ENCODE results near the gene ZNF362. TPM values are rescaled to one million over a fixed set of nuclear protein-coding genes. Genes with fewer than 3 reads are reported as not detected.

ZNF362 gene
- polyA plus RNA-seq, 1 of the 3 experiments (the other 2 are of a cell fraction) = 17.1 TPM

GRCh38 chr1:33332357-33332789 lies 76.1 kb downstream of the ZNF362 start:
- H3K9ac ChIP-seq = no peak overlapping the region
- H3K4me2 ChIP-seq = no peak overlapping the region
- 82% methylated on average over 9 of the region's 10 CpGs for WGBS (ENCODE audit: low lambda C conversion rate)
- H3F3A ChIP-seq (replicated peaks; ENCODE audit: insufficient read depth) = peaks cover 28% of the 10 kb centered on the region
- H3K36me3 ChIP-seq (replicated peaks in 1 of 2; ENCODE audit: control insufficient read depth in 1 of 2, insufficient read depth in 2 of 2, low read length in 1 of 2) = peaks cover 71 to 82% of the 10 kb centered on the region in 2 experiments
- peaks cover 100% of the 10 kb centered on the region for H4K20me1 ChIP-seq (ENCODE audit: insufficient read depth)
- no peaks in the 10 kb centered on the region for H3K9me2 ChIP-seq
- CTCF ChIA-PET = no interaction called here
- no peak overlapping the region for H2AFZ ChIP-seq (ENCODE audit: low read depth)
- no peaks in the 10 kb centered on the region for H3K9me3 ChIP-seq
- POLR2A ChIA-PET = no interaction called here
- no peak for DNase-seq
- no peak overlapping the region for H3K4me3 ChIP-seq (ENCODE audit: low read depth in 2 of 2, low read length in 1 of 2)
- TF ChIP-seq EP300 (IDR thresholded peaks at IDR 0.05; ENCODE audit: borderline replicate concordance in 1 of 2, low read depth in 1 of 2, low read length in 1 of 2) (no peak), FOXM1 (IDR thresholded peaks at IDR 0.05; ENCODE audit: low read depth) (no peak), NFIC (IDR thresholded peaks at IDR 0.05; ENCODE audit: borderline replicate concordance) (peak; percentile 22; the same call in 1 of the 2 replicates), TCF12 (IDR thresholded peaks at IDR 0.05) (no peak)
- peak overlapping the region in 1 of 2 experiments; percentile 27; a peak in 2 of 4 replicates for H3K27ac ChIP-seq (ENCODE audit: low read depth in 2 of 2, low read length in 1 of 2)
- peaks cover 21 to 48% of the 10 kb centered on the region in 2 experiments; a peak in 3 of 4 replicates for H3K4me1 ChIP-seq (ENCODE audit: control insufficient read depth in 1 of 2, insufficient read depth in 2 of 2, low read depth in 1 of 2, low read length in 1 of 2)
- peaks cover 90% of the 10 kb centered on the region for H3K79me2 ChIP-seq (ENCODE audit: insufficient read depth)
- no peaks in the 10 kb centered on the region for H3K27me3 ChIP-seq (ENCODE audit: insufficient read depth)

GRCh38 chr1:33332881-33333280 lies 76.6 kb downstream of the ZNF362 start:
- H3K79me2 ChIP-seq (ENCODE audit: insufficient read depth) = peaks cover 93% of the 10 kb centered on the region
- TF ChIP-seq FOXM1 (IDR thresholded peaks at IDR 0.05; ENCODE audit: low read depth) (no peak), RFX5 (IDR thresholded peaks at IDR 0.05; ENCODE audit: low read length) (no peak), MXI1 (IDR thresholded peaks at IDR 0.05; ENCODE audit: low read depth, low read length) (no peak), USF2 (IDR thresholded peaks at IDR 0.05; ENCODE audit: borderline replicate concordance, low read depth, low read length) (no peak), RXRA (IDR thresholded peaks at IDR 0.05; ENCODE audit: borderline replicate concordance, low read depth) (no peak), SIN3A (IDR thresholded peaks at IDR 0.05; ENCODE audit: borderline replicate concordance, low read depth, low read length) (no peak), MAX (IDR thresholded peaks at IDR 0.05; ENCODE audit: low read depth) (no peak), USF1 (IDR thresholded peaks at IDR 0.05; ENCODE audit: borderline replicate concordance, low read depth) (no peak), EP300 (IDR thresholded peaks at IDR 0.05; ENCODE audit: borderline replicate concordance in 1 of 2, low read depth in 1 of 2, low read length in 1 of 2) (no peak), YY1 (IDR thresholded peaks at IDR 0.05; ENCODE audit: low read depth) (no peak), IRF3 (IDR thresholded peaks at IDR 0.05; ENCODE audit: low read depth, low read length) (no peak), TCF12 (IDR thresholded peaks at IDR 0.05) (no peak), FOSL2 (IDR thresholded peaks at IDR 0.05; ENCODE audit: borderline replicate concordance, low read depth) (no peak), ZBTB33 (IDR thresholded peaks at IDR 0.05; ENCODE audit: borderline replicate concordance, low read depth) (no peak), EZH2phosphoT487 (IDR thresholded peaks at IDR 0.05; ENCODE audit: borderline replicate concordance, low read depth) (no peak), SMC3 (IDR thresholded peaks at IDR 0.05; ENCODE audit: low read depth, low read length) (no peak), FOXJ3 (CRISPR knock-in tag; IDR thresholded peaks at IDR 0.05) (no peak), NRF1 (IDR thresholded peaks at IDR 0.05; ENCODE audit: low read depth, low read length) (no peak)
- ChIA-PET CTCF (interaction anchor here (0.6 kb wide), 1 partner anchor 138 kb away, joined by 3 read pairs; no protein-coding TSS in a partner anchor), POLR2A (no interaction called here)
- H3K4me1 ChIP-seq (ENCODE audit: control insufficient read depth in 1 of 2, insufficient read depth in 2 of 2, low read depth in 1 of 2, low read length in 1 of 2) = peaks cover 24 to 53% of the 10 kb centered on the region in 2 experiments; a peak in 3 of 4 replicates
- no peak overlapping the region for H3K4me3 ChIP-seq (ENCODE audit: low read depth in 2 of 2, low read length in 1 of 2)
- no peak overlapping the region for H3K9ac ChIP-seq
- H3F3A ChIP-seq (replicated peaks; ENCODE audit: insufficient read depth) = peaks cover 25% of the 10 kb centered on the region
- peaks cover 68 to 80% of the 10 kb centered on the region in 2 experiments for H3K36me3 ChIP-seq (replicated peaks in 1 of 2; ENCODE audit: control insufficient read depth in 1 of 2, insufficient read depth in 2 of 2, low read length in 1 of 2)
- no peak overlapping the region for H2AFZ ChIP-seq (ENCODE audit: low read depth)
- H3K4me2 ChIP-seq = no peak overlapping the region
- peaks cover 100% of the 10 kb centered on the region for H4K20me1 ChIP-seq (ENCODE audit: insufficient read depth)
- WGBS (ENCODE audit: low lambda C conversion rate) = 95% methylated on average over 3 of the region's 5 CpGs
- DNase-seq = no peak
- peak overlapping the region in 1 of 2 experiments; percentile 19; a peak in 2 of 4 replicates for H3K27ac ChIP-seq (ENCODE audit: low read depth in 2 of 2, low read length in 1 of 2)
- no peaks in the 10 kb centered on the region for H3K9me2 ChIP-seq
- H3K9me3 ChIP-seq = no peaks in the 10 kb centered on the region
- H3K27me3 ChIP-seq (ENCODE audit: insufficient read depth) = no peaks in the 10 kb centered on the region

Measured in SK-N-SH (cell line).